WTC11 (cell line): ENCODE measurements around the gene CD6.

Experiments
- SP1 ChIP-seq: sonication (generic); formaldehyde crosslinking; conservative IDR thresholded peaks from 2 replicates; pipeline ENCODE4 v1.8.1; 2022; ENCODE audit warnings: missing genetic modification reagents
- TF ChIP-seq, protein P1 (sequence below): fragments of 200-600 bp; IDR thresholded peaks from 2 replicates; pipeline ENCODE4 v1.8.0; 2022; ENCODE audit warnings: antibody characterized with exemption

DNA sequence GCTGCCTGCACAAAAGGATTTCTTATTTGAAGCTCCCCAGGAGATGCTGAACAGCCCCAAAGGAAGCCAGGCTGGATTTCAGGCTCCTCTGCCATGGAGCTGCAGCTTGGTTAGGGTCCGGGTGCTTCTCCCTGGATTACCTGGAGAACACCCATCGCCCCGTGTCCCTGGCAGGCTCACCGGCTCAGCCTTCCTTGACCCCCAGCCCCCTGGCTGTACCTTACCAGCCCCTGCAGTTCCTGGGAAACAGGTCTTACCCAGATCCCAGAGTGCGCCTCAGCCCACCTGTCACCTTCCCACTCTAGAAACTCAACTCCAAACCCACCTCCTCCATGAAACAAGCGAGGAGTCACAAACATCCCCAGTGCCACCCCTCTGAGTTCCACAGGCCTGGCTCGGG lies 85.5 kb downstream of the CD6 start:
- TF ChIP-seq SP1 (CRISPR knock-in tag), result no peak
- TF ChIP-seq, protein P1, sequence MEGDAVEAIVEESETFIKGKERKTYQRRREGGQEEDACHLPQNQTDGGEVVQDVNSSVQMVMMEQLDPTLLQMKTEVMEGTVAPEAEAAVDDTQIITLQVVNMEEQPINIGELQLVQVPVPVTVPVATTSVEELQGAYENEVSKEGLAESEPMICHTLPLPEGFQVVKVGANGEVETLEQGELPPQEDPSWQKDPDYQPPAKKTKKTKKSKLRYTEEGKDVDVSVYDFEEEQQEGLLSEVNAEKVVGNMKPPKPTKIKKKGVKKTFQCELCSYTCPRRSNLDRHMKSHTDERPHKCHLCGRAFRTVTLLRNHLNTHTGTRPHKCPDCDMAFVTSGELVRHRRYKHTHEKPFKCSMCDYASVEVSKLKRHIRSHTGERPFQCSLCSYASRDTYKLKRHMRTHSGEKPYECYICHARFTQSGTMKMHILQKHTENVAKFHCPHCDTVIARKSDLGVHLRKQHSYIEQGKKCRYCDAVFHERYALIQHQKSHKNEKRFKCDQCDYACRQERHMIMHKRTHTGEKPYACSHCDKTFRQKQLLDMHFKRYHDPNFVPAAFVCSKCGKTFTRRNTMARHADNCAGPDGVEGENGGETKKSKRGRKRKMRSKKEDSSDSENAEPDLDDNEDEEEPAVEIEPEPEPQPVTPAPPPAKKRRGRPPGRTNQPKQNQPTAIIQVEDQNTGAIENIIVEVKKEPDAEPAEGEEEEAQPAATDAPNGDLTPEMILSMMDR, result no peak
